ACC112 (cell line): ENCODE data around the gene ISM2.

Experiments used
- H2AFZ ChIP-seq: fragments of 200-600 bp; sonication (generic); one replicate; pipeline ENCODE4 v1.6.0; 2017; ENCODE audit warnings: antibody characterized with exemption, low read length; ENCODE audit not compliant: unreplicated experiment
- H3K27ac ChIP-seq: fragments of 200-600 bp; sonication (generic); 2 replicates; pipeline ENCODE4 v1.5.1; 2014; ENCODE audit warnings: low read depth, mild to moderate bottlenecking, antibody characterized with exemption, low read length, moderate library complexity
- H3K27me3 ChIP-seq: fragments of 200-600 bp; sonication (generic); 2 replicates; pipeline ENCODE4 v1.6.1; 2014; ENCODE audit warnings: mild to moderate bottlenecking, antibody characterized with exemption, low read length, moderate library complexity, mixed read lengths; ENCODE audit not compliant: insufficient read depth
- H3K36me3 ChIP-seq: fragments of 200-600 bp; sonication (generic); 2 replicates; pipeline ENCODE4 v1.6.1; 2016; ENCODE audit warnings: mild to moderate bottlenecking, antibody characterized with exemption, low read length, moderate library complexity, mixed read lengths; ENCODE audit not compliant: insufficient read depth
- H3K4me1 ChIP-seq: fragments of 200-600 bp; sonication (generic); one replicate; pipeline ENCODE4 v1.6.1; 2016; ENCODE audit warnings: low read length, mixed read lengths; ENCODE audit not compliant: insufficient read depth, unreplicated experiment, control insufficient read depth
- H3K4me3 ChIP-seq: fragments of 200-600 bp; sonication (generic); 2 replicates; pipeline ENCODE4 v1.5.1; 2014; ENCODE audit warnings: mild to moderate bottlenecking, low read depth, low read length
- H3K79me2 ChIP-seq: fragments of 200-600 bp; sonication (generic); one replicate; pipeline ENCODE4 v1.6.0; 2016; ENCODE audit warnings: low read length; ENCODE audit not compliant: control insufficient read depth, unreplicated experiment, insufficient read depth

ISM2 gene

DNA sequence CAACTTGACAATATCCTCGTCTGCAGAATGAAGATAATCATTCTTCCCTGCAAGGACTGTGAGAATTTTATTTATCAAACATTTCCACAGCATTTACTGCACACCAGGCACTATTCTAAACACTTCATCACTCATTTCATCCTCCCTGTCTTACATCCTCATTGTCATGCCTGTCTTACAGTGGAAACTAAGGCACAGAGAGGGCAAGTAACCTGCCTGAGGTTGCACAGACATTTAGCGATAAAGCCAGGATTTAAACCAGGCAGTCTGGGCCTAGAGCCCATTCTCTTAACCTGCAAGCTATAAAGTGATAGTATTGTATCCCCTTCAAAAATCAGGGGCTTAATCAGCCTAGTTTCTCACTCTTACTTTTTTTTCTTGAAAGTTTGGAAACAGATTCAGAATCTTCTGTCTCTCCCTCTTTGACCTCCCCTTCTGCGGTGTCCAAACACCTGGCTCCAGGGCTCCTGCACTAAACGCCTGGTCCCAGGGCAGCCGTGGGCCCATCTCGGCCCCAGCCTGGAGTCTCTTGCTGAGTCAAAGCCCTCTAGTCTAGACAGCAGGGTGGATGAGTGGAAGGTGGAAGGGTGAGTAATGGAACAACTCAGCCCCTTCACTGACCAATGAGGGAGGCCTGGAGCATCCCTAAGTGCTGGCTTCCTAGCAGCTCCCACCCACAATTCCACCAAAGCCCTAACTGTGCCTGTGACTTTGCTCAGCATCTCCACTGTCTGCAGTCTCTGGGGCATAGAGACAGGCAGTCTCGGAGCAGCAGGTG is 12.5 kb downstream of the ISM2 start:
- Histone ChIP-seq H3K4me1 (no peaks in the 10 kb centered on the region), H3K4me3 (no peak overlapping the region), H2AFZ (no peak overlapping the region), H3K27ac (no peak overlapping the region), H3K79me2 (no peaks in the 10 kb centered on the region), H3K27me3 (no peaks in the 10 kb centered on the region), H3K36me3 (no peaks in the 10 kb centered on the region)

DNA sequence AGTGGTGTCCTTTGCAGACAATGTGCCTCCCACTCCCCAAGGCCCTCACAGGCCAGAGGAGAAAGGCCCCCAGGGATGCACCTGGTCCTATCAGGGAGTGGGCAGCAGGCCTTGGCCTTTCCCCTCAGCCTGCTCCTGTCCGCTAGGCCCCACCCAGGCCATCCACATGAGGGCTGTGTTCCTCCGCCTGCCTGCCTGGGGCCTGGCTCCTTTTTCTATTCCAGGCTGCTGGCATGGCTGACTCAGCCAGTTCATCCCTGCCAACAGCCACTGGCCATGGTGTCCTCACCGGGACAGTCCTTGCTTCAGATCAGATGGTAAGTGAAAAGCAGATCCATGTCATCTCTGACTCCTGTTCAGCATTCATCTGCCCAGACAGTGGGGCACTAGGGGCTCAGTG is 13.4 kb downstream of the ISM2 start:
- Histone ChIP-seq H3K27ac (no peak overlapping the region), H2AFZ (no peak overlapping the region), H3K4me3 (no peak overlapping the region), H3K36me3 (no peaks in the 10 kb centered on the region), H3K4me1 (no peaks in the 10 kb centered on the region), H3K79me2 (no peaks in the 10 kb centered on the region), H3K27me3 (no peaks in the 10 kb centered on the region)

DNA sequence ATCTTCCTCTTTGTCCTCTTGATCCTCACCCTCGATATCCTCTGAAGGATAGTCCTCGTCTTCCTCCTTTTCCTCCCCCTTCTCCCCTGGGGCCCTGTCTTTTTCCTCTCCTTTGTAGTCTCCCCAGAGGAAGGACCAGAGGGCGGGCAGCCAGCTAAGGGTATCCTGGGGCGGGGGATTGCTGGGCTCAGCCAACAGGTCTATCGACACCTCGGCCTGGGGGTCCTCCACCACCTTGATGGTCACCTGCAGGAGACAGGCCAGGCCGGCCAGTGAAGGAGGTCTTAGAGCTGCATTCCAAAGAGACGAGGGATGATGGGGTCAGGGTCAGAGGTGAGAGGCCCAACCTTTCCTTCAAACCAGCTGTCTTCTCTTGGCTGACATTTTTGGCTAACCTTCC is 16.2 kb downstream of the ISM2 start:
- H3K27ac ChIP-seq = no peak overlapping the region
- no peaks in the 10 kb centered on the region for H3K27me3 ChIP-seq
- no peak overlapping the region for H3K4me3 ChIP-seq
- no peaks in the 10 kb centered on the region for H3K36me3 ChIP-seq
- H3K79me2 ChIP-seq = no peaks in the 10 kb centered on the region
- H3K4me1 ChIP-seq = no peaks in the 10 kb centered on the region
- H2AFZ ChIP-seq = no peak overlapping the region

DNA sequence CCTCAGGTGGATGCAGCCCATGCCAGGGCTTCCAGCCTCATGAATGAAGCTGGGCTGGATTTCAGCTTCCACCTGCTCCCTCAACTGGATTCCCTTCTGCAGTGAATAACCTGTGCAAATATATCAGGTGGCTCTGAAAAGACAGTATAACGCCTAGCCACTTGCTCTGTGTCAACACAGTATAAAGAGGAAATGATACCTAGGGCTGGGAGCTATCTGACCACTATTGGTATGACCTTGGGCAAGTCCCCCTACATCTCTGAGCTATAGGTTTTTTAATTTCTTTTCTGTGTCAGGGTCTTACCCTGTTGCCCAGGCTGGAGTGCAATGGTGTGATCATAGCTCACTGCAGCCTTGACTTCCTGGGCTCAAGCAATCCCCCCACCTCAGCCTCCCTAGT is 19.8 kb downstream of the ISM2 start:
- Histone ChIP-seq H3K36me3 (no peaks in the 10 kb centered on the region), H3K27me3 (peaks cover 14% of the 10 kb centered on the region), H3K4me1 (no peaks in the 10 kb centered on the region), H2AFZ (no peak overlapping the region), H3K79me2 (no peaks in the 10 kb centered on the region), H3K27ac (no peak overlapping the region), H3K4me3 (no peak overlapping the region)

DNA sequence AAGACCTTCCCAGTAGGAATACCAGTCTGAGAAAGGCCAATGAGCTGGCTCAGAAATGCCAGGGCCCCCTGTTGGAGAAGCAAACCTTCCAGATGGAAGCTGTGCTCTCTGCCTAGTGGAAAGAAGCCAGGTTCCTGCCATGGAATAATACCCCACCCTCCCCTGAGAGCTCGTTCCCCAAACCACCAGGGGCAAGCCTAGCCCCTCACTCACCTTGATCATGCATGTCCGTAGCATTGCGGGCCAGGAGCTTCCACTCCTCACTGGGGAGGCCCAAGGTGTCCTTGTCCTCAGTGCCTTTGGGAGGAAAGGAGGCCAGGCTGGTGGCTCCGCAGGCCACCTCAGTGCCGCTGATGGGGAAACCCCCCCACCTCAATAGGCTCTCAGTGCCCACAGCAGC is 20.6 kb downstream of the ISM2 start:
- H3K79me2 ChIP-seq = no peaks in the 10 kb centered on the region
- H3K27ac ChIP-seq = no peak overlapping the region
- no peak overlapping the region for H3K4me3 ChIP-seq
- peaks cover 15% of the 10 kb centered on the region for H3K27me3 ChIP-seq
- H3K4me1 ChIP-seq = no peaks in the 10 kb centered on the region
- no peak overlapping the region for H2AFZ ChIP-seq
- H3K36me3 ChIP-seq = no peaks in the 10 kb centered on the region

DNA sequence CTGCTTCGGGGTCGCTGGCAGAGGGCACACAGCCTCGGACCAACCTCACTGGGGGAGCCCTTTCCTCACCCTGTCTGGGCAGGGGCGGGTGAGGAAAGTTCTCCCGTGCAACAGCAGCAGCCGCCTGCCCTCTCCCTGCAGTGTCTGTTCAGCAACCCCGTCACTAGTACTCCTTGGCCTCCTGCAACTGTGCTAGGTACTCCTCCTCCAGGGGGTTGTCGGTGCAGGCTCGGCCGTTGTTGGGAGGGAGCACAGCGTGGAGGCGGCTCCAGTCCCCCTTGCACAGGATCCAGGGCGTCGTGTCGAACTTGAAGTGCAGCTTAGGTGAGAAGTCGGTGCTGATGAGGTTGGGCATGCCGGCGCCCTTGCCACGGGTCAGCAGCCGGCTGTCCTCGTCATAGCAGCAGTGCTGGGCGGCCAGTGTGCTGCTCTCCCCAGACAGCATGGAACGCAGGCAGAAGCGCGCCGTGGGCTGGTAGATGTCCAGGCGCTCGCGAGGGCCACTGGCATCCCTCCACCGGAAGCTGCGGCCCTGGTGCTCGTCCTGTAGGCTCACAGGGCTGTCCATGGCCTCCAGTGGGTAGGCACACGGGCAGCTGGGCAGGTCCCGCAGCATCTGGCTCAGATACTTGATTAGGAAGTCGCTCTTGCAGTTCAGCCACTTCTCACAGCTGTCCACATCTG is 23.0 kb downstream of the ISM2 start:
- H3K4me3 ChIP-seq = no peak overlapping the region
- H3K79me2 ChIP-seq = no peaks in the 10 kb centered on the region
- no peak overlapping the region for H2AFZ ChIP-seq
- H3K4me1 ChIP-seq = no peaks in the 10 kb centered on the region
- H3K36me3 ChIP-seq = no peaks in the 10 kb centered on the region
- H3K27ac ChIP-seq = no peak overlapping the region
- H3K27me3 ChIP-seq = peaks cover 15% of the 10 kb centered on the region

DNA sequence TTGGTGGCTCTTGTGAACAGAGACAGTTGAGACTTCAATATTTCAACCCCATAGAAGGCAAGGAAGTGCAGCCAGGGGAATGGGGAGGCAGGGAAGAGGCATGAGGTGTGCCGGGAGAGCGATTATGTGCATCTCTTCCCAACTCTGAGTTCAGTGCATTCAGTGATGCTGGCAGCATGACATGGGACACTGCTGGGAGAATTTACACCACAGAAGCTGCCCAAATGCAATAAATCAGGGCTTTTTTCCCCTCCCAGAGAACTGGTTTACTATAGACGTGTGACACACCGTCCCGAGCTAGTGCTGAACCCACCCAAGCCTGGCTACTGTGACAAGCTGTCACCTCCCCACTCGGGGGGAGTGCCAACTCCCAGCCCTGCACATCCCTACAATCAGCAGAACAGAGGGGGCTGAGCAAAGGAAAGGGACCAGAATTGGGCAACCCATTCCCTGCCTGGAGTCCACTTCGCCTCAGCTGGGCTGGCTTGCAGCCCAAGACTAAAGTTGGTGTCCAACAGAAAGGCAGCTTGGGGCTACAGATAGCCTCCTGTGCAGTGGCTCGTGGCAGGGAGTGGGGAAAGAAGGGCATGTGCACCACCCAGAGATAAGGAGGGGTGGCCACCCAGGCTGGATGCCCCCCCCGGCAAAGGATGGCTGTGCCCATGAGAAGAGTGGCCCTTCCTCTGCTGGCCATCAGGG is 24.0 kb downstream of the ISM2 start:
- H3K27ac ChIP-seq = no peak overlapping the region
- no peaks in the 10 kb centered on the region for H3K79me2 ChIP-seq
- no peak overlapping the region for H3K4me3 ChIP-seq
- no peaks in the 10 kb centered on the region for H3K36me3 ChIP-seq
- H2AFZ ChIP-seq = no peak overlapping the region
- no peaks in the 10 kb centered on the region for H3K4me1 ChIP-seq
- H3K27me3 ChIP-seq = peaks cover 15% of the 10 kb centered on the region

DNA sequence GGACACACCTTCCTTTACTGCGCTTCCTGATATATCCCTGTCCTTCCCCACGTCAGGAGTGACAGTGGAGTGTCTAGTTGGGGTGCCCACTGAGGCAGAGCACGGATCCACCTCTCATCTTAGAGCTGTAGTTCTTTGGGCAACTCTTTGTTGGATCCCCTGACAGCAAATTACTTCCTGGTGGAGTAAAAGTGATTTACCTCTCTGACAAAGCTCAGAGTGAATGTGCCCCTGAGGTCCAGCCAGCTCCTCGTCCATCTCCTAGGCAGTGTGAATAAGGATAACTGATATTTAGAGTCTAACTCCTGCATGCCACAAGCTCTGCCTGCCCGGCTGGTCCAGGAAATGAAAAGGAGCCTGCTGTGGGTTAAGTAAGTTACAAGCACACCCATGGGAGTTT is 24.7 kb downstream of the ISM2 start:
- Histone ChIP-seq H3K79me2 (no peaks in the 10 kb centered on the region), H3K27ac (no peak overlapping the region), H3K4me1 (no peaks in the 10 kb centered on the region), H2AFZ (no peak overlapping the region), H3K27me3 (peaks cover 15% of the 10 kb centered on the region), H3K4me3 (no peak overlapping the region), H3K36me3 (peaks cover 6% of the 10 kb centered on the region; the same call in 1 of the 2 replicates)

DNA sequence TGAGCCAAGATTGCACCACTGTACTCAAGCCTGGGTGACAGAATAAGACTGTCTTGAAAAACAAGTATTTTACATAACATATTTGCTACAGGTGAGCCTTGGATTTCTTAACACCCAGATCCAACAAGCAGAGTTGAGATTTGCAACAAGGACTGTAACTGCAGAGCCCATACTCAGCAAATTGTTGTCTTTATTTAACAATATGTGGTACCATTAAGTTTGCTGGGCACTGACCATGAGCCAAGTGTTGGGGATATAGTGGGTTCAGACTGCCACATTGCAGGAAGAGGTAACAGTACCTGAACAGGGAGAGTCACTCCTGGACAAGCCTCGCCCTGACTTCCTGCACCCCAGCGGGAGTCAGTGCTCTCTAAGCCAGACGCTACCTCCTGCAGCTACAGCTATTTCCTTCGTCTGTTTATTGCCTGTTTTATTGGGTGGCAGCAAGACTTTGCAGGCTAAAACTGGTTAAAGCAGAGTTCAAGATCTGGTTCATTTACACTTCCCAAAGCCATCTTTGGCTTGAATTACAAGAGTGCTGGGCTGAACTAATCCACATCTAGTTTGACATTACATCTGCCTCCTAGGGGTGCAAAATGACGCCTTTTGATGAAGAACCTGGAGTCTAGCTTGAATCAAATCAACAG is 28.3 kb downstream of the ISM2 start:
- Histone ChIP-seq H2AFZ (no peak overlapping the region), H3K27me3 (peaks cover 15% of the 10 kb centered on the region), H3K4me3 (no peak overlapping the region), H3K79me2 (no peaks in the 10 kb centered on the region), H3K4me1 (no peaks in the 10 kb centered on the region), H3K36me3 (peaks cover 25% of the 10 kb centered on the region), H3K27ac (no peak overlapping the region)

DNA sequence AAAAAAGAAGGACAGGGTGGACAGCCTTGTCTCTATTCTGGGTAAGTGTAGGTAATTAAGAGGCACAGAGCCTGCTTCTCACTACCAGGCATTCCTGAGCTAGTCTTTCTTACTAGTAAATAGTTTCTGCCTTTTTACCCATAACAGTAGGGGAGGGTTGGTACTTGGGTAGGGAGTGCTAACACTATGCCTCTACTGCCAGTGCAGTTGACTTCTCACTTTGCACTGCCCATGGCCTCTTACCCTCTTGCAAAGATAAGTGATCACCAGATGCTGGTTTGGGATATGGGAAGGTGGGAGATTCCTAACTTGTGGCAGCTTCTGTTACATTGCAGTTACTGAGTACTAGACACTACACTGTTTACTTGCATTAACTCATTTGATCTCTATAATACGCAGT is 29.1 kb downstream of the ISM2 start:
- Histone ChIP-seq H3K36me3 (peaks cover 33% of the 10 kb centered on the region), H3K27ac (no peak overlapping the region), H2AFZ (no peak overlapping the region)

More for the DNA sequence above, 29.1 kb downstream of the ISM2 start:
- H3K4me1 ChIP-seq = no peaks in the 10 kb centered on the region
- peaks cover 8% of the 10 kb centered on the region; the same call in 1 of the 2 replicates for H3K27me3 ChIP-seq
- H3K79me2 ChIP-seq = no peaks in the 10 kb centered on the region
- H3K4me3 ChIP-seq = no peak overlapping the region
